Measurements from ENCODE around the gene LTN1. TPM values are rescaled to one million over a fixed set of nuclear protein-coding genes. Genes with fewer than 3 reads are reported as not detected.

LTN1 gene
- total and polyA plus RNA-seq, 2 of the 13 experiments (the other 11 are each of a cell fraction or from before 2014, with no cell fraction given), result 6.7 to 24.6 TPM

- BruUV-seq (replicated peaks), result no TSS peak
- intact Hi-C loops (cut with micrococcal nuclease; ENCODE audit: unreplicated experiment) (no loop called here), in situ Hi-C loops (cut with HindIII; ENCODE audit: extremely low pct_ligation_motif_present, low pct_unique_long_range_greater_than_20kb) (no loop called here)
- H3K4me3 ChIP-seq (replicated peaks in 1 of 3; ENCODE audit: insufficient read depth in 1 of 3, low read depth in 2 of 3, low read length in 3 of 3), result no peak overlapping the region
- H3K27ac ChIP-seq (ENCODE audit: extremely low read length, insufficient read depth, low read length), result no peak overlapping the region
- H4K20me1 ChIP-seq (ENCODE audit: insufficient read depth, low read length), result no peaks in the 10 kb centered on the region
- H3K4me2 ChIP-seq (ENCODE audit: low read depth, low read length), result no peak overlapping the region
- H3K36me3 ChIP-seq (replicated peaks in 1 of 2; ENCODE audit: control insufficient read depth in 1 of 2, insufficient read depth in 2 of 2, low read length in 2 of 2), result 0 out of 5 replicates have a peak, but pooled peaks cover 0 to 6% of the 10 kb centered on the region in 2 experiments
- CTCF ChIA-PET (ENCODE audit: low intra/inter-chr PET ratio, low total read pairs), result no interaction called here
- H3K79me2 ChIP-seq (ENCODE audit: insufficient read depth, low read length), result no peaks in the 10 kb centered on the region
- H2AFZ ChIP-seq (ENCODE audit: low read length), result no peak overlapping the region
- H3K9me3 ChIP-seq (ENCODE audit: low read length), result no peaks in the 10 kb centered on the region
- H3K27me3 ChIP-seq (ENCODE audit: control insufficient read depth in 1 of 2, insufficient read depth in 2 of 2, low read length in 2 of 2), result no peaks in the 10 kb centered on the region
- 98% methylated on average over 3 of the region's 3 CpGs for WGBS (ENCODE audit: low lambda C conversion rate)
- no peak for ATAC-seq
- FAIRE-seq, result no peak
- DNase-seq (ENCODE audit: low spot score), result no peak
- no peak for TF ChIP-seq MAX (IDR thresholded peaks at IDR 0.05)
- TF ChIP-seq KAT8 (CRISPR knock-in tag; IDR thresholded peaks at IDR 0.05), result no peak
- TF ChIP-seq CCDC6 (CRISPR knock-in tag; IDR thresholded peaks at IDR 0.05), result no peak
- TF ChIP-seq MEIS1 (CRISPR knock-in tag; IDR thresholded peaks at IDR 0.05; ENCODE audit: borderline replicate concordance), result no peak
- no peak for TF ChIP-seq ZNF484 (CRISPR knock-in tag; IDR thresholded peaks at IDR 0.05; ENCODE audit: borderline replicate concordance, low read depth)
- TF ChIP-seq THAP11 (CRISPR knock-in tag; IDR thresholded peaks at IDR 0.05), result no peak
- TF ChIP-seq ZNF138 (CRISPR knock-in tag; IDR thresholded peaks at IDR 0.05; ENCODE audit: low read depth), result no peak
- TF ChIP-seq ASH2L (IDR thresholded peaks at IDR 0.05; ENCODE audit: insufficient read length, low read depth, low read length), result no peak
- no peak for TF ChIP-seq DPF2 (CRISPR knock-in tag; IDR thresholded peaks at IDR 0.05; ENCODE audit: borderline replicate concordance, low read depth)
- TF ChIP-seq NBN (conservative IDR thresholded peaks at IDR 0.05), result no peak
- no peak for TF ChIP-seq PHF8 (CRISPR knock-in tag; IDR thresholded peaks at IDR 0.05)
- no peak for TF ChIP-seq ZEB1 (IDR thresholded peaks at IDR 0.05; ENCODE audit: insufficient replicate concordance, low read depth)
- no peak for TF ChIP-seq SNAI1 (CRISPR knock-in tag; IDR thresholded peaks at IDR 0.05; ENCODE audit: borderline replicate concordance)
- no peak overlapping the region for H3K9ac ChIP-seq (ENCODE audit: insufficient read depth, low read depth, low read length)
- H3K4me1 ChIP-seq (ENCODE audit: insufficient read depth, low read length), result peaks cover 17% of the 10 kb centered on the region
- POLR2A ChIA-PET, result no interaction called here
Observed at GRCh38 chr21:29008367-29008766, 15.7 kb upstream of the LTN1 start.

Data from HepG2 (cell line).